ENCODE results near the gene CEACAM3. TPM values are rescaled to one million over a fixed set of nuclear protein-coding genes. Genes with fewer than 3 reads are reported as not detected.

CEACAM3 gene
- total and polyA plus RNA-seq, 2 donors (not counting 1 experiment from before 2014, with no cell fraction given) = not detected

DNA sequence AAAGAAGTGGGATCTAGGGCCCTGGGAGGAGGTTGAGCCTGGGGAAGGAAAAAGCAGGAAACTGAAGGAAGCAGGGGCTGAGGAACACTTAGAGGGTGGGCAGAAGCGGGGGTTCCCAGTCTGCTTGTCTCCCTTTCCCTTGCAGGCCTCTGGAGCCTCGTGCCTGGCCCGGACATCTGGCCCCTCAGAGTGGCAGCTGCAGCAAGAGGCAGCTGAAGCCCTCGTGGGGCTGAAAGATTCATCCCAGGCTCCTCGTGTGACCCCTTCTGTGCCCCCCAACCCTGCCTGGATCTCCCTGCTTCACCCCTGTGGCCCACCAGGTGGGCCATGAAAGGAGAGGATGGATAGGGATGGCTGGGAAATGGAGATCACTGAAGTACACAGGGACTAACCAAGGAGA lies 54.0 kb downstream of the CEACAM3 start:
- no peaks in the 10 kb centered on the region for H4K20me1 ChIP-seq (ENCODE audit: control insufficient read depth, extremely low read depth, insufficient read depth, low read length)

DNA sequence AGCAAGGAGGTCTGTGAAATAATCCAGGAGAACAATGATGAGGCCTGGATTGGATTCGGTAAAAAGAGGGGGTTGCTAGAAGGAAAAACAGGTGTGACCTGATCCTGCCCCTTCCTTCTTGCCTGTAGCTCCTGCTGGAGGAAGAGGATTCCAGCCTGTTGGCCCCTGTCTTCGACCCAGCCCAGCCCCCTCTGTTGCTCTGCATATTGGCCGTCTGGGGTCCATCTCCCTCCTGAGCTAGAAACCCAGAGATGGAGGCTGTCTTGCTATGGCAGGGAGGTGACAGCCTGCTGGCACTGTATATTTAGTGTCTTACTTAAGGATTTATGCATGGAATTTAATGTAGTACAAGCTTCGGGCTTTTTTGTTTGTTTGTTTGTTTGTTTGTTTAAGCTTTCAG lies 55.1 kb downstream of the CEACAM3 start:
- no peaks in the 10 kb centered on the region for H3K79me2 ChIP-seq (ENCODE audit: control insufficient read depth, insufficient read depth, low read length)
- H4K20me1 ChIP-seq (ENCODE audit: control insufficient read depth, extremely low read depth, insufficient read depth, low read length) = no peaks in the 10 kb centered on the region
- no peak overlapping the region for H3K9ac ChIP-seq (ENCODE audit: insufficient read depth, low read length)
- H2AFZ ChIP-seq (ENCODE audit: low read length) = no peak overlapping the region
- no peaks in the 10 kb centered on the region for H3K36me3 ChIP-seq (ENCODE audit: control insufficient read depth, insufficient read depth, low read length)
- H3K4me2 ChIP-seq (ENCODE audit: extremely low read depth, insufficient read depth, low read length) = no peak overlapping the region
- no peak overlapping the region for H3K4me3 ChIP-seq (replicated peaks in 1 of 4; ENCODE audit: control extremely low read depth in 1 of 4, insufficient read depth in 1 of 4, low read depth in 3 of 4, low read length in 4 of 4)
- H3K27me3 ChIP-seq (ENCODE audit: control insufficient read depth, insufficient read depth, low read length) = peaks cover 25% of the 10 kb centered on the region
- no peak for DNase-seq (ENCODE audit: low read depth in 2 of 2)
- H3K9me3 ChIP-seq (ENCODE audit: control insufficient read depth, insufficient read depth, low read depth, low read length) = no peaks in the 10 kb centered on the region
- no peaks in the 10 kb centered on the region for H3K4me1 ChIP-seq (ENCODE audit: control insufficient read depth, extremely low read depth, insufficient read depth, low read length)
- TF ChIP-seq, protein P1, sequence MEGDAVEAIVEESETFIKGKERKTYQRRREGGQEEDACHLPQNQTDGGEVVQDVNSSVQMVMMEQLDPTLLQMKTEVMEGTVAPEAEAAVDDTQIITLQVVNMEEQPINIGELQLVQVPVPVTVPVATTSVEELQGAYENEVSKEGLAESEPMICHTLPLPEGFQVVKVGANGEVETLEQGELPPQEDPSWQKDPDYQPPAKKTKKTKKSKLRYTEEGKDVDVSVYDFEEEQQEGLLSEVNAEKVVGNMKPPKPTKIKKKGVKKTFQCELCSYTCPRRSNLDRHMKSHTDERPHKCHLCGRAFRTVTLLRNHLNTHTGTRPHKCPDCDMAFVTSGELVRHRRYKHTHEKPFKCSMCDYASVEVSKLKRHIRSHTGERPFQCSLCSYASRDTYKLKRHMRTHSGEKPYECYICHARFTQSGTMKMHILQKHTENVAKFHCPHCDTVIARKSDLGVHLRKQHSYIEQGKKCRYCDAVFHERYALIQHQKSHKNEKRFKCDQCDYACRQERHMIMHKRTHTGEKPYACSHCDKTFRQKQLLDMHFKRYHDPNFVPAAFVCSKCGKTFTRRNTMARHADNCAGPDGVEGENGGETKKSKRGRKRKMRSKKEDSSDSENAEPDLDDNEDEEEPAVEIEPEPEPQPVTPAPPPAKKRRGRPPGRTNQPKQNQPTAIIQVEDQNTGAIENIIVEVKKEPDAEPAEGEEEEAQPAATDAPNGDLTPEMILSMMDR (conservative IDR thresholded peaks at IDR 0.05 in 1 of 2, IDR thresholded peaks at IDR 0.05 in 1 of 2; ENCODE audit: low read depth in 1 of 2, low read length in 2 of 2) = no peak
- no peak for TF ChIP-seq EZH2 (IDR thresholded peaks at IDR 0.05; ENCODE audit: low read length, missing control alignments)
- H3K27ac ChIP-seq (ENCODE audit: insufficient read depth, low read length) = no peak overlapping the region

More for the DNA sequence above, 54.0 kb downstream of the CEACAM3 start:
- H3K4me2 ChIP-seq (ENCODE audit: extremely low read depth, insufficient read depth, low read length) = no peak overlapping the region
- no peak overlapping the region for H3K4me3 ChIP-seq (replicated peaks in 1 of 4; ENCODE audit: control extremely low read depth in 1 of 4, insufficient read depth in 1 of 4, low read depth in 3 of 4, low read length in 4 of 4)
- no peaks in the 10 kb centered on the region for H3K79me2 ChIP-seq (ENCODE audit: control insufficient read depth, insufficient read depth, low read length)
- TF ChIP-seq EZH2 (IDR thresholded peaks at IDR 0.05; ENCODE audit: low read length, missing control alignments) = no peak
- no peaks in the 10 kb centered on the region for H3K36me3 ChIP-seq (ENCODE audit: control insufficient read depth, insufficient read depth, low read length)
- H2AFZ ChIP-seq (ENCODE audit: low read length) = no peak overlapping the region
- no peak overlapping the region for H3K9ac ChIP-seq (ENCODE audit: insufficient read depth, low read length)
- H3K27me3 ChIP-seq (ENCODE audit: control insufficient read depth, insufficient read depth, low read length) = peaks cover 25% of the 10 kb centered on the region
- DNase-seq (ENCODE audit: low read depth in 2 of 2) = no peak
- H3K4me1 ChIP-seq (ENCODE audit: control insufficient read depth, extremely low read depth, insufficient read depth, low read length) = no peaks in the 10 kb centered on the region
- no peak overlapping the region for H3K27ac ChIP-seq (ENCODE audit: insufficient read depth, low read length)
- no peaks in the 10 kb centered on the region for H3K9me3 ChIP-seq (ENCODE audit: control insufficient read depth, insufficient read depth, low read depth, low read length)

DNA sequence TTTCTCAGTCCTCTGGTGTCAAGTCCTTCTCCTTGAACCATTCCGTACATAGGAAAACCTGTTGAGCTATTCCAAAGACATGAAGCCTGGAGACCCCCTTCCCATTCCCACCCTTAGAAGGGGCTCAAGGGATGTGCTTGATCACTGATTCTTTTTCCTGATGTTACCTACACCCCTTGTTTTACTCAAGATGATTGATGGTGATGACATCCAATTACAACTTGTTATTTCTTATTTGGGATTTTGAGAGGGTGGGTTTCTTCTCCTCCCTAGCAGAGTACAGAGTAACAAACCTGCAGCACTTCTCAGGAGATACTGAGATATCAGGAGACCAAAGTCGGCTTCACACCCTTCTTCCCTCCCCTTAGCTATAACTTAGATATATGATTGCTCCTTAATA lies 57.0 kb downstream of the CEACAM3 start:
- no peak for DNase-seq (ENCODE audit: low read depth in 2 of 2)

More for the DNA sequence above, 57.0 kb downstream of the CEACAM3 start:
- no peak overlapping the region for H3K27ac ChIP-seq (ENCODE audit: insufficient read depth, low read length)
- no peak overlapping the region for H3K9ac ChIP-seq (ENCODE audit: insufficient read depth, low read length)
- no peak overlapping the region for H3K4me3 ChIP-seq (replicated peaks in 1 of 4; ENCODE audit: control extremely low read depth in 1 of 4, insufficient read depth in 1 of 4, low read depth in 3 of 4, low read length in 4 of 4)
- no peaks in the 10 kb centered on the region for H4K20me1 ChIP-seq (ENCODE audit: control insufficient read depth, extremely low read depth, insufficient read depth, low read length)
- no peaks in the 10 kb centered on the region for H3K4me1 ChIP-seq (ENCODE audit: control insufficient read depth, extremely low read depth, insufficient read depth, low read length)
- no peak overlapping the region for H3K4me2 ChIP-seq (ENCODE audit: extremely low read depth, insufficient read depth, low read length)
- H3K36me3 ChIP-seq (ENCODE audit: control insufficient read depth, insufficient read depth, low read length) = no peaks in the 10 kb centered on the region
- TF ChIP-seq, protein P1 (conservative IDR thresholded peaks at IDR 0.05 in 1 of 2, IDR thresholded peaks at IDR 0.05 in 1 of 2; ENCODE audit: low read depth in 1 of 2, low read length in 2 of 2) = no peak
- no peak for TF ChIP-seq EZH2 (IDR thresholded peaks at IDR 0.05; ENCODE audit: low read length, missing control alignments)
- H3K27me3 ChIP-seq (ENCODE audit: control insufficient read depth, insufficient read depth, low read length) = peaks cover 25% of the 10 kb centered on the region
- no peaks in the 10 kb centered on the region for H3K79me2 ChIP-seq (ENCODE audit: control insufficient read depth, insufficient read depth, low read length)
- no peaks in the 10 kb centered on the region for H3K9me3 ChIP-seq (ENCODE audit: control insufficient read depth, insufficient read depth, low read depth, low read length)
- H2AFZ ChIP-seq (ENCODE audit: low read length) = no peak overlapping the region
